Coronary artery (tissue), 2 donors: ENCODE data around the gene BST2.

Experiments
- DNase-seq: peaks from one replicate; pipeline ENCODE4 v3.0.0-alpha.2; 2017; ENCODE audit warnings: low spot score
- H3K27ac ChIP-seq, 2 donors: fragments of 200-600 bp; sonication (generic); one replicate each; pipeline ENCODE4 v1.5.1; 2016 to 2019
- H3K4me3 ChIP-seq: fragments of 200-600 bp; sonication (generic); 2 replicates; pipeline ENCODE4 v1.5.1; 2016; ENCODE audit warnings: mild to moderate bottlenecking, moderate library complexity
- CTCF ChIP-seq: fragments of 200-600 bp; sonication (generic); IDR thresholded peaks from one replicate; pipeline ENCODE4 v1.5.1; 2019; ENCODE audit warnings: antibody characterized with exemption

BST2 gene, protein sequence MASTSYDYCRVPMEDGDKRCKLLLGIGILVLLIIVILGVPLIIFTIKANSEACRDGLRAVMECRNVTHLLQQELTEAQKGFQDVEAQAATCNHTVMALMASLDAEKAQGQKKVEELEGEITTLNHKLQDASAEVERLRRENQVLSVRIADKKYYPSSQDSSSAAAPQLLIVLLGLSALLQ

GRCh38 chr19:17405250-17406045, at the start of gene BST2:
Gene BST2 (minus strand): TSS chr19:17405630. CDS start chr19:17405575, 55 bp downstream.
- peak within 1 kb of the TSS; percentile 60 for H3K4me3 ChIP-seq

GRCh38 chr19:17454576-17455071, 49.2 kb upstream of the BST2 start:
- Histone ChIP-seq H3K27ac (no peak overlapping the region), H3K4me3 (no peak overlapping the region)
- no peak for DNase-seq
- no peak for TF ChIP-seq CTCF

More at GRCh38 chr19:17405250-17406045, at the start of gene BST2:
- no peak for DNase-seq
- H3K27ac ChIP-seq, result peak within 1 kb of the TSS; percentile 64 to 83
- no peak for TF ChIP-seq CTCF

DNA sequence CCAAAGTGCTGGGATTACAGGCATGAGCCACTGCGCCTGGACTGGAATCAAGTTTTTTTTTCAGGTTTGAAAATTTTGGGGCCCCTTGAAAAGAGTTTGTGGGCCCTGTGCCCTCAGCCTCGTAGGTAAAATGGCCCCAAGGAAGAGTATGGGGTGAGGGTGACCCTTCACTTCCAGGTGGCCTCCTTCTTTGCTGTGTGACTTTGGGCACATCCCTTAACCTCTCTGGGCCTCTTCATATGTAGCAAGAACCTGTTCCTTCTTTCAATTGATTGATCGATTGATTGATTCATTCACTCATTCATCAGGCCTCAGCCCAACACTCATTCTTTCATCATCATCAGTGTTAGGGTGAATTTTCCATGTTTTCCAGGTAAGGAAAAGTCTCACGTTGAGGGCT, 46.4 kb upstream of the BST2 start:
- no peak for DNase-seq
- TF ChIP-seq CTCF, result no peak
- no peak overlapping the region for H3K27ac ChIP-seq
- no peak overlapping the region for H3K4me3 ChIP-seq

- DNase-seq, result no peak
- Histone ChIP-seq H3K4me3 (no peak overlapping the region), H3K27ac (no peak overlapping the region)
- no peak for TF ChIP-seq CTCF
Measured at GRCh38 chr19:17450264-17451075, 45.0 kb upstream of the BST2 start.

GRCh38 chr19:17448131-17448967, 42.9 kb upstream of the BST2 start, which contains the start of gene TMEM221:
Gene TMEM221 (minus strand): TSS chr19:17448668. CDS start chr19:17448462, 206 bp downstream.
- no peak for DNase-seq
- TF ChIP-seq CTCF, result peak; percentile 28
- Histone ChIP-seq H3K4me3 (peak within 1 kb of the TSS; percentile 76), H3K27ac (peak within 1 kb of the TSS in 1 of 2 donors; percentile 3)

- Histone ChIP-seq H3K27ac (no peak overlapping the region), H3K4me3 (peak overlapping the region; percentile 76)
- DNase-seq, result no peak
- TF ChIP-seq CTCF, result no peak
Measured at GRCh38 chr19:17447704-17448130, 42.3 kb upstream of the BST2 start.
